Activated CD4-positive, alpha-beta T cell treated with anti-CD3 and anti-CD28 coated beads, Interleukin-10, Interleukin-2, amounts not matched to agents 100 ng/mL and 50 ng/mL, durations not matched to agents 16 hours and 8 hours (primary cell): Measurements from ENCODE around the gene KIF16B.
"Not testable (repeated sequence)": the region's sequence is repeated elsewhere in the genome, so short reads cannot be mapped to it uniquely, and the experiment has no call there.

ENCODE experiments used
- DNase-seq: peaks from one replicate; pipeline ENCODE4 v3.0.0-alpha.2; 2020

Gene KIF16B

DNA sequence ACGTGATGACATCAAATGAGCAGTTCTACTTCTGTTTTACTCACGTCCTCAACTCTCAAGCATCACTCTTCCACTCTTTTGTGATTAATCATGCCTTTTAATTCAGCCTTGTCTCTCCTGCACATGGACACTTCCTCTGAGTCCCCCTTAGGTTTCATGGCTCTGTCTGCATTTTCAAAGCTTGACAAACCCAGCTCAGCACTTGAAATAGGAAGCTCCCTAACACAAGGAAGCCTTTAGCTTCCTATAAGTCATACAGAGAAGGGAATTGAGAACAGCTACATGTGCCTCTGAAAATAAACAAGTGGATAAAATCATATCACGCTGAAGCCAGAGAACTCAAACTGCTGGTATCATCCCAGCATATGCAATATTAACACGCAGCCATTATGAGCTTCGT, 21.2 kb downstream of the KIF16B start:
- no peak for DNase-seq

DNA sequence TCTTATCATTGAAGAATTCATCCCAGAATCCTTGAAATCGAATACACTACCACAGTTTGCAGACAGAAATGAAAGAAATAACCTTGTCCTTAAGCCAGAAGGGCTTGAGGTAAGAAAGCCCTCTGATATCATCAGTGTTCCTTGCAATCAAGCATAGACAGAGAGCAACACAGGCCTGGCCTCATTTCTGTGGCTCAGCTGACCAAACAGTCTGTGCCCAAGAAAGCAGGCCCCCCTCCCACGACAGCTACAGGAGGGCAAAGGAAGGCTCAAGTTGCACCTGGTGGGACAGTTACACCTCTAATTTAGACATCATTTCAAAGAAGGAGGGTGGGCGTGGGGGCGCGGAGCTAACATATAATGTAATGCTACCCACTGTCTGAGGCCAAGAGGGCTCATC, 21.6 kb downstream of the KIF16B start:
- DNase-seq = no peak

DNA sequence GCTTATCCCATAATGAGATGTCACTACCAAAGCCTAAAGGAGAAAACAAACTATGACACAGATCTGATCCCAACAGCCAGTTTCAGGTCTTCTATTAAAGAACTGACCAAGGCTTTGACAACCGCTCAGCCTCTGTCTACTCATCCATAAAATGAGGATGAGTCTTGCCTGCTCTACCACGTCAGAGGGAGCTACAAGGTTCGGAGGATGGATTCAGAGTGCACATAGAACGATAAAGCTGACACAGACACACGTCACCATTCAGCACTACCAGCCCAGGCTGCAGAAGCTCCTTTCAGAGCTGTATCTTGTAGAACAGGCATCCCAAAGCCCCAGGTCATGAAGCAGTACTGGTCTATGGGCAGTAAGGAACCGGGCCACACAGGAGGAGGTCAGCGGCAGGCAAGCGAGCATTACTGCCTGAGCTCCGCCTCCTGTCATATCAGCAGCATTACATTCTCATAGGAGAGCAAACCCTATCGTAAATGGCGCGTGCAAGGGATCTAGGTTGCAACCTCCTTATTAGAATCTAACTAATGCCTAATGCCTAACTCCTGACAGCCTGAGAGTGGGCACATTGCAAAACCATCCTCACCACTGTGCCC, 25.1 kb downstream of the KIF16B start:
- no peak for DNase-seq

DNA sequence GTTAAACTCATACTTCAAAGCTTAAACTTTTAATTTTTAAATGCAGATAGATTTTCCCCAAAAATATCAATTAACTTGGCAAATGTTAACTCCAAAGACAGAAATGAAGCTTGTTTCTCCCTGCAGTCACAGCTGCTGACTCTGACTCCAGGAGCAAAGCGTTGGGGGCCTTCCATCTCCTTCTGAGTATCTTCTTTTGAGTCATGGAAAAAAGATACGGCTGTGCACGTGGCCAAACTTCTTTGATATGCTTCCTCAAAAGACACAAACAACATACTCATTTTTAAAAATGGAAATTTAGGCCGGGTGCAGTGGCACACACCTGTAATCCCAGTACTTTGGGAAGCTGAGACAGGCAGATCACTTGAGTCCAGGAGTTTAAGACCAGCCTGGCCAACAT, 28.3 kb downstream of the KIF16B start:
- DNase-seq = no peak

DNA sequence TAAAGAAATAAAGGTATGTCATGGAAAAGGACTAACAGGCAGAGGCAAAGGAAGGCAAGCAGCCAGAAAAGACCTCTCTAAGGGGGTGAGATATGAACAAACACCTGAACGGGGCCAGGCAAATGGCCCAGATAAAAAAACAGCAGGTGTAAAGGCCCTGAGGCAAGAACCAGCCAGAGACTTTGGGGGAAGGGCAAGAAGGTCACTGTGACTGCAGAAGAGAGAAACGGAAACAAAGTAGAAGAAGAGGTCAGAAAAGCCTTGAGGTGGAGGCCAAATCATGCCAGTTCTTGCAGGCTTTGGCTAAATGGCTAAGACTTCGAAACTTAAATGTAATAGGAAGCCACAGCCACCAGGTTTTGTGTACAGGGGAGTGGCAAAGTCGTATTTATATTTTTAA, 30.8 kb downstream of the KIF16B start:
- no peak for DNase-seq

DNA sequence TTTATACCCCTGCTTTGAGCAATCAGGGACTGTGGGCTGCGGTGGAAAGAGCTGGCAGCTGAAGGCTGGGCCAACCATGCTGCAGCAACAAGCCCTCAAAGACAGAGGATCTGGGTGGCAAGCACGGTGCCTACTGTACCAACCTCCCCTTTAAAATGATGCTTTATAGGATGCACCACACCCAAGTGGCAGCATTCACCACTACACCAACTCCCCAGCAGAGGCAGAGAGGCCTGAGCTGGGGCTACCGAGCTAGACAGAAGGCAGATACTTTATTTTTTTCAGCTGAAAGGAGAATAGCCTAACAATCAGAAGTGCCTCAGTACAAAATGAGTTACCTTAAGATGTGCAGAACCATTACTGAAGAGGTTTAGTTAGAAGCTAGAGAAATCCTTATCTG, 31.4 kb downstream of the KIF16B start:
- no peak for DNase-seq

DNA sequence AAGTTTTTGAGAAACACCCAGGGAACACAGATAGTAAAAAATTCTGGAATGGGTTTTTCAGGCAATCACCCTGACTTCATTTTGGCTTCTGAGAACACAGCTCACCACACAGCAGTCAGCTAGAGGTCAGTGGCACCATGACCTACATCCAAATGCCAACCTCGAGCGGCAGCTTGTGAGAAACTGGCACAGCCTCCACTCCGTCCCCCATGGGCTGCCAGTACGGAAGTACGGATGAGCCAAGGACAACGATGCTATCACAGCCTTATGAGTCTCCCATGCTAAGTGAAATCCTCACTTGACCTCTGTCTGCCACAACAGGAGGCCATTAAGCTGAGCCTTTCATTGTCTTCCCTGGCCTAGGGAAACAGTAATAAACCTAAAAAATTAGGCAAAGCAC, 32.0 kb downstream of the KIF16B start:
- DNase-seq = no peak

DNA sequence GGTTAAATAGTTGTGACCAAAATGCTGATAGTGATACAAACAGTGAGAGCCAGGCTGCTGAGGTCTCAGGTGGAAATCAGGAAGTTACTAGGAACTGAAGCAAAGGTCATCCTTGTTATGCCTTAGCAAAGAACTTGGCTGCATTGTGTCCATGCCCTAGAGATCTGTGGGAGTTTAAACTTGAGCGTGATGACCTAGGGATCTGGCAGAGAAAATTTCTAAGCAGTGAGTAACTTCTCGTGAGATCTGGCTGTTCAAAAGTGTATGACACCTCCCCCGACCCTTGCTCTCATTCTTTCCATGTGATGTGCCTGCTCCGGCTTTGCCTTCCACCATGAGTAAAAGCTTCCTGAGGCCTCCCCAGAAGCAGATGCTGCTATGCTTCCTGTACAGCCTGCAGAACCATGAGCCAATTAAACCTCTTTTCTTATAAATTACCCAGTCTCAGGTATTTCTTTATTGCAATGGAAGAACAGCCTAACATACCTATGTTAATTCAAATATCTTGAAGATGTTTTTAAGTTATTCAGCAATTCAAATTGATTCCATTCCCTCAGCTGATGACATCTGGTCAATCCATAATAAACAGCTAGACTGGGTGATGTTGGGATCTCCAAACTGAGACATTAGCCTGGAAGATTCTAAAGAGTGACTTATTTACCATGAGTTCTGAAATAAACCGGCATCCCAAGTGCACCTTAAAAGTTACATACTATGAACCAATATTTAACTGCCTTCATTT, 33.8 kb downstream of the KIF16B start:
- DNase-seq = no peak

DNA sequence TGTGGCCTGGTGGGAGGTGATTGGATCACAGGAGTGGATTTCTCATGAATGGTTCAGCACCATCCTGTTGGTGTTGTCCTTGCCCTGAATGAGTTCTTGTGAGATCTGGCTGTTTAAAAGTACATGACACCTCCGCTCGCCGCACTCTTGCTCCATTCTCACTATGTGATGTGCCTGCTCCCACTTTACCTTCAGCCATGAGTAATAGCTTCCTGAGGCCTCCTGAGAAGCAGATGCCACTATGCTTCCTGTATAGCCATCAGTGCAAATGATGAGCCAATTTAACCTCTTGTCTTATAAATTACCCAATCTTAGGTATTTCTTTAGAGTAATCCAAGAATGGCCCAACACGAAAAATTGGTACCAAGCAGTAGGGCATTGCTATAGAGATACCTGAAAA, 34.5 kb downstream of the KIF16B start:
- no peak for DNase-seq

DNA sequence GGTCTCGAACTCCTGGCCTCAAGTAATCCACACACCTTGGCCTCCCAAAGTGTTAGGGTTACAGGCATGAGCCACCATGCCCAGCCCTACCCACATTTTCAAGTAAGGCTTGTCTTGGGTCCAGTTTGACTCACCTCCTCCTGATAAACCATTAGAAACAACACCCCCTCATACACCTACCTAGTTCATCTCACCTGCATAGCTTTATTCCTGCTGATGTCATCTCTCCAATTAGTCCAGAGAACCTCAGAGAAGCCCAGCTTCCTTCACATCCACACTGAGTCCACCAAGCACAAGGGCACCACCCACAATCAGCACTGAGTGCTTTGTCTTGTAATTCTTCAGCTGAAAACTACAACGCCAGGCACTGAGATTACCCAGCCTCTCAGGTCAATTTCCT, 35.3 kb downstream of the KIF16B start:
- no peak for DNase-seq

DNA sequence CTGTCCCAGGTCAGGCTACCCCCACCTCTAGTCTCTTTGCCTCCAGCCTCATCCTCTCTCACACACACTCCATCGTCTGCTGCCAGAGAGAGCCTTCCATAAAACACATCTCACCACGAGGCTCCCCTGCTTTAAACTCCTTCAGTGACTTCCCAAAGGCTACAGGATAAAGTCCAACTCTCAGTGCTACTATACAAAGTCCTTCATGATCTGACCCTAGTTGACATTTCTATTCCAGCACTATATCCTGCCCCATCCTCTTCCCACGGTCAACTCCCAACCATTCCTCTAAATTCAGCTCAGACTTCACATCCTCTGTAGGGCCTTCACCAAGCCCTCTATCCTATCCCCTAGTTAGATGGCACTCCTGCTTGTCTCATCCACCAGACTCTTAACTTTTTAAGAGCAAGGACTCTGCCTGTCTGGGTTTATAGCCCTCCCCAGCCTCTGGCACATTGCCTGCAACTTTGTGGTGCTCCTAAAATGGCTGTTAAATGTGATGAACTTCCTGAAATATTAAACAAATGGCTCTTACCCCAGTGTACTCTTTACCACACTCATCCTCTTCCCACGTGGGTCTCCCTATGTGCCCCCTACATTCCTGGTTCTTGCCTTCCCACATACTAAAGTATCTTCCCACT, 36.1 kb downstream of the KIF16B start:
- no peak for DNase-seq

DNA sequence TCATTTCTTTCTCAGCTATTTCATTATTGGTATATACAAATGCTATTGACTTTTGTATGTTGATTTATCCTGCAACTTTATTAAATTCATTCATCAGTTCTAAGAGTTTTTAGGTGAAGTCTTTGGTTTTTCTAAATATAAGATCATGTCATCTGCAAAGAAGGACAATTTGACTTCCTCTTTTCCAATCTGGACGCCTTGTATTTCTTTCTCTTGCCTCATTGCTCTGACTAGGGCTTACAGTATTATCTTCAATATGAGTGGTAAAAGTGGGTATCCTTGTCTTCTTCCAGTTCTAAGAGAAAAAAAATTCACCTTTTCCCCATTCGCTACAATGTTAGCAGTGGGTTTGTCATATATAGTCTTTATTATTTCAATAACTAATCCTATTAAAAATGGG, 38.0 kb downstream of the KIF16B start:
- no peak for DNase-seq

DNA sequence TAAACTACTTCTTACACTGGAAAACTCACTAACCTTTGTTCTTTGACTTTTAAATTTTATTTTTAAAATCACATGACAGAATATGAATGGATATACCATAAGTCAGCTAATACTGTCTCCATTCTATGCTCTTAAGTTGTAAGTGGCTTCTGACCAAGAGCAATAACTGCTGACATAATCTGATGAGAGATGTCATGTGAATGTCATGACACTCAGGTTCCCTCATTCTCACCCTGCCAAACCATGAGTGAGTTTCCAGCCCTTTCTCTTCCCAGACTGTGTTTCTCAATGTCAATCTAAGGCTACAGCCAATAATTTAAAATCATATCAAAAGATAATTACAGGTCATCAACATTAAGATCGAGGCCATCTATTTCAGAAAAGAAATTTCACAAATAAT, 39.7 kb downstream of the KIF16B start:
- no peak for DNase-seq

DNA sequence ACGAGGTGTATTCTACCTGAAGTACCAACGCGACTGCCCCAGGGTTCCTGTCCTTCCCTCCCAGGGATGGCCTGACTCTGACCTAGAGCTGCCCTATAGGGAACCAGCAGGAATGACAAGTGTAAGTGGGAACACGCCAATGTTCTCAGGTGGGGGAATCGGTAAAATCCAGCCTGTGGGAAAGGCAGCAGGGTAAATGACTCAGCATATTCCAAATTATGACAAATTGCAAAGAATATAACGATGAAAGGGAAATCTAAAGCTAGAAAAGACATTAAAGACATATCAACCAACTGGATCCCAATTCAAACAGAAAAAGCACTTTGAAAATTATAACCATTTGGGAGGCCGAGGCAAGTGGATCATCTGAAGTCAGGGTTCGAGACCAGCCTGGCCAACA, 41.8 kb downstream of the KIF16B start:
- DNase-seq = no peak

DNA sequence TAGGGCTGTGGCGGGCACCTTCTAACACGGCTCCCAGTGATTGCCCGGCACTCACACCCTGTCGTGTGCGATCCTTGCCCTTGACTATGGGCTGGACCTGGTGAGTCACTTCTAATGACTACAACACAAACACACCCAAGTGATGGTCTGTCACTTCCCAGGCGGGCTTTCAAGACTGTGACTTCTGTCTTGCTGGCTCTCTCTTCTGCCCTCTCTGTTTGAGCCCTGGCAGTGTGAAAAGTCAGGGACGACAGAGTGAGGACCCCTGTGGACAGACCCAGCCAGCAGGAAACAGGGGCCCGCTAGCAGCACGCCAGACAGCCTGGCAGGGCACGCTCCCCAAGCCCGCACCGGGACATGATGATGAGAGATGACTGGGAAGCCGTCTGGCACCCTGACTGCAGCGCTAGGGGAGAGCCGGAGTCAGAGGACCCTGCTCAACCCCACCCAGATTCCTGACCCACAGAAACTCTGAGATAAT, 43.0 kb downstream of the KIF16B start:
- no peak for DNase-seq

DNA sequence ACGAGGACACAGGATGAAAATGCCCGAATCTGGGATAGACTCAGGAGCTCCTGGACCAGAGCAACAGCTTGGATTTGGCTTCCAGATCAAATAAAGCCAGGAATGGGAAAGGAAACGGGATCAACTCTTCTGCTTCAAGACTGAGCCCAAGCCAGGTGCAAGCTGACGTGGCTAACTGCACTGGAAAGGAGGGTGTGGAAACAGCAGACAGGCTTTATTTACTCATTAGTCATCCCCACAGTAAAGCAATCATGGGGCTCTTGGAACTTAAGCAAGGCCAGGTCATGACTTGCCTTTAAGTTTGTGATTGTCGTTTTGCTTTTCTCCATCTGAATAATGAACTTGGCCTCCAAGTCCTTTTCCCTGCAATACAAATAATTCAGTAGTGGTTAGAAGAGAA, 45.2 kb downstream of the KIF16B start:
- DNase-seq = no peak

DNA sequence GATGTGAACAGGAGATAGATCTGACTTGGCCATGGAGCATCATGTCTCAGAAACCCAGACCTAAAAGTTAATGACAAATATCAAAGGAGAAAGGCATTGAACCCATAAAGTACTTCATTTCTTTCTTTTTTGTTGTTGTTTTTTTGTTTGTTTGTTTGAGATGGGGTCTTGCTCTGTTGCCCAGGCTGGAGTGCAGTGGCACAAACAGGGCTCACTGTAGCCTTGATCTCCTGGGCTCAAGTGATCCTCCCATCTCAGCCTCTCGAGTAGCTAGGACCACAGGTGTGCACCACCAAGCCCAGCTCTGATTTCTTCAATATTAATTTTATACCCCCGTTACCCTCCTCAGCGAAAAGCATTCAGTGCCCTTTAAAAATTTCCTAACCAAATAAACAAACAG, 45.8 kb downstream of the KIF16B start:
- no peak for DNase-seq

DNA sequence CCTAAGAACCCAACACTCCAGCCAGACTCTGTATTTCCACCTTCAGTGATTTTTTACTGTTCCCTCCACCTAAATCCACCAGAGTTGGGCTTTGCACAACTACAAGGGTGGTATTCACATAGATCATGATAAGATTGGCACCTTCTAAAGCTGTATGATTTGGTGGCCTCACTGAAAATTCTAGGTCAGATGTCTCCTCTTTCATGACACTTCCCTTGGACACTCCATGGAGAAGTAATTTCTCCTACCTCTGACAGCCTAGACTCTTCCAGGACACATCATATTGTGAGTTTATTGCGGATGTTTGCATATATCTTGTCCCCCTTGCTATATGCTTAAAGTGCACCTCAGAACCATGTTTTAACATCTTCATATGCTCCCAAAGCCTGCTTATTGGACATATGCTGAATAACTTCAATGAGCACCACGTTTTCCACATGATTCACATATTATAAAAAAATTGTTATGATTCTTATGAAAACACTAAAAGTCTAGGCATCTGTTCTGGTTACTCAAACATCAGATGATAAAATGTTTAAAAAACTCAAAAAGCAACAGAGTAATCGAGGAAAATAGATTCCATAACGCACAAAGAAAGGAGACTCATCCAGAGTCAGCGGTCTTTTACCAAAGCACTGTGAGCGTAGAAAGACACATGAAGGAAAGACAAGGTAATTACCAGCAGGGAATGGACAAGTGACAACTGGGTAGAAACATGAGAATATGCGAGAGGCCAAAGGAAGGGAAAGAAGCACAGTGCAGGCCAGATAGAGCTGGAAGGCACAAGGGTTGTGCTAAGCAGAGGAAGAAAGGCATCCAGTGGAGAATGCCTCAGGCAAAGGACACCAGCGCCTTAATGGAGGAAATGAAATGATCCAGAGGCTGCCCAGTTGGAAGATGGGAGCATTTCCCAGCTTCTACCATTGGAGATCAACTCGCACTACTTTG, 46.5 kb downstream of the KIF16B start:
- DNase-seq = no peak

DNA sequence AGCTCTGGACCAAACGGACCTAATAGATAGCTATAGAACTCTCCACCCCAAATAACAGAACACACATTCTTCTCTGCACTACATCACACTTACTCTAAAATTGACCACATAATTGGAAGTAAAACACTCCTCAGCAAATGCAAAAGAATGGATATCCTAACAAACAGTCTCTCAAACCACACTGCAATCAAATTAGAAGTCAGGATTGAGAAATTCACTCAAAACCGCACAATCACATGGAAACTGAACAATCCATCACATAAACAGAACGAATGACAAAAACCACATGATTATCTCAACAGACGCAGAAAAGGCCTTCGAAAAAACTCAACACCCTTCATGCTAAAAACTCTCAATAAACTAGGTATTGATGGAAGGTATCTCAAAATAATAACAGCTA, 50.6 kb downstream of the KIF16B start:
- DNase-seq = not testable (repeated sequence)

DNA sequence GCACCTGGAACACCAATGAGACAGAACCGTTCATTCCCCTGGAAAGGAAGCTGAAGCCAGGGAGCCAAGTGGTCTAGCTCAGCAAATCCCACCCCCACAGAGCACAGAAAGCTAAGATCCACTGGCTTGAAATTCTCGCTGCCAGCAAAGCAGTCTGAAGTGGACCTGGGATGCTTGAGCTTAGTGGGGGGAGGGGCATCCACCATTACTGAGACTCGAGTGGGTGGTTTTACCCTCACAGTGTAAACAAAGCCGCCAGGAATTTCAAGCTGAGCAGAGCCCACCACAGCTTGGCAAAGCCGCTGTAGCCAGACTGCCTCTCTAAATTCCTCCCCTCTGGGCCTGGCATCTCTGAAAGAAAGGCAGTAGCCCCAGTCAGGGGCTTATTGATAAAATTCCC, 53.1 kb downstream of the KIF16B start:
- no peak for DNase-seq

DNA sequence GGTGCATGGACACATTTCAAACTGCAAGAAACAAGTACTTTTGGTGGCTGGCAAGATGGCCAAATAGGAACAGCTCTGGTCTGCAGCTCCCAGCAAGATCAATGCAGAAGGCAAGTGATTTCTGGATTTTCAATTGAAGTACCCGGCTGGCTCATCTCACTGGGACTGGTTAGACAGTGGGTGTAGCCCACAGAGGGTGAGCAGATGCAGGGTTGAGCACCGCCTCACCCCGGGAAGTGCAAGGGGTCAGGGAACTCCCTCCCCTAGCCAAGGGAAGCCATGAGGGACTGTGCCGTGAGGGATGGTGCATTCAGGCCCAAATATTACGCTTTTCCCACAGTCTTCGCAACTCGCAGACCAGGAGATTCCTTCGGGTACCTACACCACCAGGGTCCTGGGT, 53.6 kb downstream of the KIF16B start:
- DNase-seq = not testable (repeated sequence)

DNA sequence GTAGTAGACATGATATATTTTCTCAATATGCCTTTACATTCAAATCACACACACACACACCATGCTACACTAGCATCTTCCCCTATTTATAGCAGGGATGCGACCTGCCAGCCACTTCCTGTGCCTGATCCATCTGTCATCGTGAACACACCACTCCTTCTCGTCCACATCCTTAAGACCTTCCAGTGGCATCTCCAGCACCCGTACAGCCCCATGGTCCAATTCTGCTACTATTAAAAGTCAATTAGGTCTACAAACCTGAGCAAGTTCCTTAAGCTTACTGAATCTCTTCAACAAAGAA, 54.5 kb downstream of the KIF16B start:
- DNase-seq = no peak
